Activated CD8-positive, alpha-beta T cell treated with anti-CD3 and anti-CD28 coated beads, Interleukin-2, amount 10 ng/mL, durations not matched to agents 7 days and 5 days (primary cell): ENCODE data around the gene ILKAP. TPM values are rescaled to one million over a fixed set of nuclear protein-coding genes. Genes with fewer than 3 reads are reported as not detected.

Experiments
- ATAC-seq: fragments of 150-1000 bp; cut with Tn5 transposase; one replicate; pipeline ENCODE4 v1.10.0; 2021; ENCODE audit warnings: moderate library complexity
- CTCF ChIA-PET: fragments of 350-600 bp; sonication (Branson Sonifier 250); formaldehyde crosslinking; loops from one replicate; lab custom pipeline; 2021; ENCODE audit warnings: antibody characterized with exemption; lab: Charles Lee
- POLR2A ChIA-PET: fragments of 350-600 bp; sonication (Branson Sonifier 250); formaldehyde crosslinking; loops from one replicate; lab custom pipeline; 2021; ENCODE audit warnings: antibody characterized with exemption; lab: Charles Lee
- DNase-seq: peaks from one replicate; pipeline ENCODE4 v3.0.0-alpha.2; 2020
- H3K27ac Mint-ChIP-seq: one replicate; pipeline ENCODE4 v1.8.0; 2021; ENCODE audit warnings: mild to moderate bottlenecking, mixed read lengths
- H3K27me3 Mint-ChIP-seq: one replicate; pipeline ENCODE4 v1.8.0; 2021; ENCODE audit warnings: low read depth, mixed read lengths
- H3K36me3 Mint-ChIP-seq: one replicate; pipeline ENCODE4 v1.8.0; 2021; ENCODE audit warnings: low read depth, mixed read lengths
- H3K4me1 Mint-ChIP-seq: one replicate; pipeline ENCODE4 v1.8.0; 2021; ENCODE audit warnings: low read depth, mixed read lengths
- H3K4me3 Mint-ChIP-seq: one replicate; pipeline ENCODE4 v1.8.0; 2021; ENCODE audit warnings: mild to moderate bottlenecking, mixed read lengths
- H3K9me3 Mint-ChIP-seq: one replicate; pipeline ENCODE4 v1.8.0; 2022; ENCODE audit warnings: mixed read lengths; ENCODE audit not compliant: insufficient read depth
- total RNA-seq, 2 experiments: library from RNA; stranded (reverse); gene quantifications; one replicate each; pipeline ENCODE4 v1.2.3, GENCODE V29; 2021

The ILKAP gene
- total RNA-seq, 2 experiments from 2014 or later = 58.3 to 62.7 TPM

GRCh38 chr2:238127165-238128060 lies 76.1 kb downstream of the ILKAP start:
- POLR2A ChIA-PET = no interaction called here
- CTCF ChIA-PET = interaction anchor here (0.6 to 1.2 kb wide), 2 partner anchors 12 to 66 kb away, joined by 3 to 4 read pairs; no protein-coding TSS in a partner anchor
- Mint-ChIP-seq H3K9me3 (no peaks in the 10 kb centered on the region), H3K27ac (no peak overlapping the region), H3K4me3 (no peak overlapping the region), H3K27me3 (no peaks in the 10 kb centered on the region), H3K4me1 (no peaks in the 10 kb centered on the region), H3K36me3 (no peaks in the 10 kb centered on the region)
- ATAC-seq (peak; percentile 78), DNase-seq (peak; percentile 52)

GRCh38 chr2:238126775-238127164 lies 76.7 kb downstream of the ILKAP start:
- no peaks in the 10 kb centered on the region for H3K36me3 Mint-ChIP-seq
- ATAC-seq (no peak), DNase-seq (no peak)
- no peaks in the 10 kb centered on the region for H3K9me3 Mint-ChIP-seq
- ChIA-PET CTCF (interaction anchor here (0.6 to 1.2 kb wide), 2 partner anchors 13 to 65 kb away, joined by 3 to 4 read pairs; no protein-coding TSS in a partner anchor), POLR2A (no interaction called here)
- H3K27me3 Mint-ChIP-seq = no peaks in the 10 kb centered on the region
- H3K4me3 Mint-ChIP-seq = no peak overlapping the region
- H3K27ac Mint-ChIP-seq = no peak overlapping the region
- no peaks in the 10 kb centered on the region for H3K4me1 Mint-ChIP-seq

GRCh38 chr2:238126338-238126737 lies 77.2 kb downstream of the ILKAP start:
- Mint-ChIP-seq H3K4me1 (no peaks in the 10 kb centered on the region), H3K27me3 (no peaks in the 10 kb centered on the region), H3K27ac (no peak overlapping the region), H3K4me3 (no peak overlapping the region), H3K36me3 (no peaks in the 10 kb centered on the region), H3K9me3 (no peaks in the 10 kb centered on the region)
- POLR2A ChIA-PET = no interaction called here
- DNase-seq (no peak), ATAC-seq (no peak)
- CTCF ChIA-PET = no interaction called here

DNA sequence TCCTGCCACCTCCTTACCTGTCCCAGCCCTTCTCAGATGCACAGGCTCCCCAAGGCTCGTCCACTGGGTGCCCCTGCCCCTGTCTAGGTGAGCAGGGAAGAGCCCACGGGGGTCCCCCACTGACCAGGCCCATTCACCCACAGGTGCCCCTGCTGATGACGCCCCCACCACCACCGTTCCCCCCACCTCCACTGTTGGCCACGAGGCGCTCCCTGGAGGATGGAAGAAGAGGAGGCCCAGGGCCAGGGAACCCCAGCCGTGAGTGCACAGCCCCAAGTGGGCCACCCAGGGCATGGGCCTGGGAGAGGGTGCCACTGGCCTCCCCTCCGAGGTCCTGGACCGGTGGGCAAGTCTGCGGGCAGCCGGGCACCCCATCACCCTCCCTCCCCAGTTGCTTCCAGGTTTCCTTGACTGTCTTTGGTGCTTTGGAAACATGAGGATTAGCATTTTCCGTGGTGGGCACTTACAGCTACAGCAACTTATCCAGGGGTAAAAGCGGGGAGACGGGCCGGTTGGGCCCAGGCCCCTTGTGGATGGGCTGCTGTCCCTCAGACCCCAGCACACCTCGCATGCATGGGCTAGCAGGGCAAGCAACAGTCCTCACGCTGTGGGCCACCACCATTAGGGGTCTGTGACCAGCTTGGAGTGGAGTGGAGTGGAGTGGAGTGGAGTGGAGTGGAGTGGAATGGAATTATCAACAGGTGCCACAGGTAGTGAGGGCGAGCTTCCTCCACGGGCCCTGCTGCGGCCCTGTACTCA lies 78.2 kb downstream of the ILKAP start:
- Mint-ChIP-seq H3K9me3 (no peaks in the 10 kb centered on the region), H3K36me3 (no peaks in the 10 kb centered on the region), H3K4me3 (no peak overlapping the region), H3K27ac (no peak overlapping the region), H3K4me1 (no peaks in the 10 kb centered on the region), H3K27me3 (no peaks in the 10 kb centered on the region)
- no peak for ATAC-seq
- CTCF ChIA-PET = no interaction called here
- DNase-seq = no peak
- POLR2A ChIA-PET = no interaction called here

GRCh38 chr2:238124488-238125126 lies 78.9 kb downstream of the ILKAP start:
- Mint-ChIP-seq H3K4me1 (no peaks in the 10 kb centered on the region), H3K4me3 (no peak overlapping the region), H3K27me3 (no peaks in the 10 kb centered on the region), H3K9me3 (no peaks in the 10 kb centered on the region), H3K36me3 (no peaks in the 10 kb centered on the region), H3K27ac (no peak overlapping the region)
- CTCF ChIA-PET = no interaction called here
- DNase-seq (no peak), ATAC-seq (no peak)
- POLR2A ChIA-PET = no interaction called here

DNA sequence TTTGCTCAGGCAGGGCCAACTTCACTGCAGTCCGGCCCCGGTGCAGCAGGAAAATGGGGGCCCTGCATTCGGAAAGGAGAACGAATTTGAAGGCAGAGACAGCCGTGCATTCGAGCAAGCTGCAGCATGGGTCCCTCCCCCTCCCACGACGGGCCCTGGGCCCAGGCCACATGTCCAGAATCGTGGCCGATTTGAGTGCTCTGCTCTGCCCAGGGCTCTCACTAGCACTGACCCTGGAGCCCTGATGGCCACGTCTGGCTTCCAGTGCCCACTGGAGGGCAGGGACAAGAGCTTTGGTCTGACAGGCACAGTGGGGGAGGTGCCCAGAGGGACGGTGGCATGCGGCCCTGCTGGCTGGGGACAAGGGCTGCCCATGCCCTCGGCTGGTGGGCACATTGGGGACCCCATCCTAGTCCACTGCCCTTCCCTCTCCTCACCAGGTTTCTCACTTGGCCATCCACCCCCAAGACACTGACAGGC lies 79.5 kb downstream of the ILKAP start:
- Mint-ChIP-seq H3K9me3 (no peaks in the 10 kb centered on the region), H3K4me3 (no peak overlapping the region), H3K36me3 (no peaks in the 10 kb centered on the region), H3K27ac (no peak overlapping the region), H3K27me3 (no peaks in the 10 kb centered on the region), H3K4me1 (no peaks in the 10 kb centered on the region)
- ChIA-PET CTCF (no interaction called here), POLR2A (no interaction called here)
- ATAC-seq (no peak), DNase-seq (no peak)

DNA sequence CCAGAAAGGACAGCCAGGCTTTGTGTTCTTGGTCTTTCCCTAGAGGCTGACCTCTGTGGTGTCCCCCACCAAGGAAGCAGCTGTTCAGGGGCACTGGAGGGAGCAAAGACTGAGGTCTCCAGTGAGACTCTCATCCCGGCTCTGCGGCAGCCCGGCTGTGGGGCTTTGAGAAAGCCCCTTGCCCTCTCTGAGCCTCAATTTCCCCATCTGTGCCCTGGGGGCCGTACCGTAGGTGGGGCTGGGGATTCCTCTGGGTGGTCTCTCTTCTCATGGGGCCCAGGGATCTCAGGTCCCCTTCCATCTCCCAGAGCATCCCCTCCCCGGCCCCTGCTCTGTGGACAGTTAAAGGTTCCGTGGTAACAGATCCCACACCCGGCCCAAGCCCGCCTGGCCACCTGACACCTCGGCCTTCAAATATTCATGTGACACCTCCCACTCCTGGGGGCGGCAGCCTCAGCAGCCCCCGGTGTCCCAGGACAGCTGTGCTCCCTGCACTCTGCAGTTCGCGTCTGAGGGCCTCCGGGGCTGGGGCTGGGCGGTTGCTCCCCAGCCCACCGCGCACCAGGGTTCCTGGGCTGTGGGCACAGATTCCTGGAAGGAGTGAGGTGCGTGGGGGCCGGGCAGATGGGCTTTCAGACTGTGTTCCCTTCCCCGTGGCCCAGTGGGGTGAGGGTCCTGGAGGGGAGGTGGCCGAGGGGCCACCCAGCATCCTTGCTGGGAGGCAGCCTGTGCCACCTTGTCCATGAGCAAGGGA lies 80.1 kb downstream of the ILKAP start:
- no peaks in the 10 kb centered on the region for H3K27me3 Mint-ChIP-seq
- POLR2A ChIA-PET = no interaction called here
- no peaks in the 10 kb centered on the region for H3K36me3 Mint-ChIP-seq
- H3K9me3 Mint-ChIP-seq = no peaks in the 10 kb centered on the region
- H3K4me3 Mint-ChIP-seq = no peak overlapping the region
- ATAC-seq = no peak
- DNase-seq = no peak
- CTCF ChIA-PET = no interaction called here
- H3K4me1 Mint-ChIP-seq = no peaks in the 10 kb centered on the region
- H3K27ac Mint-ChIP-seq = no peak overlapping the region

GRCh38 chr2:238122287-238123217 lies 80.9 kb downstream of the ILKAP start:
- CTCF ChIA-PET = no interaction called here
- ATAC-seq (no peak), DNase-seq (no peak)
- H3K36me3 Mint-ChIP-seq = no peaks in the 10 kb centered on the region
- POLR2A ChIA-PET = no interaction called here
- H3K4me1 Mint-ChIP-seq = no peaks in the 10 kb centered on the region
- H3K27ac Mint-ChIP-seq = no peak overlapping the region
- H3K27me3 Mint-ChIP-seq = peaks cover 4% of the 10 kb centered on the region
- no peak overlapping the region for H3K4me3 Mint-ChIP-seq
- no peaks in the 10 kb centered on the region for H3K9me3 Mint-ChIP-seq

- CTCF ChIA-PET = no interaction called here
- no peaks in the 10 kb centered on the region for H3K4me1 Mint-ChIP-seq
- H3K27me3 Mint-ChIP-seq = peaks cover 7% of the 10 kb centered on the region
- H3K36me3 Mint-ChIP-seq = no peaks in the 10 kb centered on the region
- ATAC-seq (no peak), DNase-seq (no peak)
- H3K9me3 Mint-ChIP-seq = no peaks in the 10 kb centered on the region
- POLR2A ChIA-PET = no interaction called here
- no peak overlapping the region for H3K4me3 Mint-ChIP-seq
- H3K27ac Mint-ChIP-seq = no peak overlapping the region
Measured at GRCh38 chr2:238121511-238122286, 81.8 kb downstream of the ILKAP start.
